ENCODE results near the gene FCRL6.

Gene FCRL6

GRCh38 chr1:159854116-159854692 lies 52.0 kb downstream of the FCRL6 start:
- no peak overlapping the region for H3K9ac ChIP-seq (ENCODE audit: low read length)
- no peaks in the 10 kb centered on the region for H4K20me1 ChIP-seq (ENCODE audit: low read depth, low read length)
- no peaks in the 10 kb centered on the region for H3K27me3 ChIP-seq (ENCODE audit: low read length)
- H3K36me3 ChIP-seq (ENCODE audit: low read length): no peaks in the 10 kb centered on the region
- H3K9me2 ChIP-seq (replicated peaks; ENCODE audit: insufficient read depth, low read length): no peaks in the 10 kb centered on the region
- no peak overlapping the region for H3K4me2 ChIP-seq (ENCODE audit: low read depth, low read length, poor library complexity, severe bottlenecking)
- no peaks in the 10 kb centered on the region for H3K79me2 ChIP-seq (ENCODE audit: insufficient read depth, low read length)
- H2AFZ ChIP-seq (ENCODE audit: low read depth, low read length, severe bottlenecking): no peak overlapping the region
- H3K9me3 ChIP-seq (ENCODE audit: insufficient read depth, low read length): no peaks in the 10 kb centered on the region
- TF ChIP-seq EZH2phosphoT487 (conservative IDR thresholded peaks at IDR 0.05; ENCODE audit: low read length): no peak
- no peak for TF ChIP-seq CTCF (IDR thresholded peaks at IDR 0.05; ENCODE audit: insufficient read depth, low read length, poor library complexity, severe bottlenecking)
- H3F3A ChIP-seq (ENCODE audit: insufficient read depth): no peaks in the 10 kb centered on the region
- H3K4me3 ChIP-seq (ENCODE audit: insufficient read depth, low read length, poor library complexity, severe bottlenecking): no peak overlapping the region
- no peak overlapping the region for H3K27ac ChIP-seq (ENCODE audit: low read depth, low read length)

GRCh38 chr1:159854693-159855192 lies 52.6 kb downstream of the FCRL6 start:
- no peak overlapping the region for H3K4me3 ChIP-seq (ENCODE audit: insufficient read depth, low read length, poor library complexity, severe bottlenecking)
- H3K4me2 ChIP-seq (ENCODE audit: low read depth, low read length, poor library complexity, severe bottlenecking): no peak overlapping the region

GRCh38 chr1:159855709-159856108 lies 53.5 kb downstream of the FCRL6 start:
- H3K27me3 ChIP-seq (ENCODE audit: low read length): no peaks in the 10 kb centered on the region
- no peaks in the 10 kb centered on the region for H3F3A ChIP-seq (ENCODE audit: insufficient read depth)
- no peaks in the 10 kb centered on the region for H4K20me1 ChIP-seq (ENCODE audit: low read depth, low read length)
- no peaks in the 10 kb centered on the region for H3K9me2 ChIP-seq (replicated peaks; ENCODE audit: insufficient read depth, low read length)
- no peak overlapping the region for H3K4me2 ChIP-seq (ENCODE audit: low read depth, low read length, poor library complexity, severe bottlenecking)
- H3K27ac ChIP-seq (ENCODE audit: low read depth, low read length): no peak overlapping the region
- no peaks in the 10 kb centered on the region for H3K79me2 ChIP-seq (ENCODE audit: insufficient read depth, low read length)
- H3K4me3 ChIP-seq (ENCODE audit: insufficient read depth, low read length, poor library complexity, severe bottlenecking): no peak overlapping the region
- no peak overlapping the region for H3K9ac ChIP-seq (ENCODE audit: low read length)
- TF ChIP-seq CTCF (IDR thresholded peaks at IDR 0.05; ENCODE audit: insufficient read depth, low read length, poor library complexity, severe bottlenecking): no peak
- no peak for TF ChIP-seq EZH2phosphoT487 (conservative IDR thresholded peaks at IDR 0.05; ENCODE audit: low read length)
- H2AFZ ChIP-seq (ENCODE audit: low read depth, low read length, severe bottlenecking): no peak overlapping the region
- H3K36me3 ChIP-seq (ENCODE audit: low read length): no peaks in the 10 kb centered on the region
- no peaks in the 10 kb centered on the region for H3K9me3 ChIP-seq (ENCODE audit: insufficient read depth, low read length)

More at GRCh38 chr1:159854693-159855192, 52.6 kb downstream of the FCRL6 start:
- no peaks in the 10 kb centered on the region for H3F3A ChIP-seq (ENCODE audit: insufficient read depth)
- H3K9ac ChIP-seq (ENCODE audit: low read length): no peak overlapping the region
- no peaks in the 10 kb centered on the region for H3K27me3 ChIP-seq (ENCODE audit: low read length)
- no peaks in the 10 kb centered on the region for H3K9me3 ChIP-seq (ENCODE audit: insufficient read depth, low read length)
- H3K9me2 ChIP-seq (replicated peaks; ENCODE audit: insufficient read depth, low read length): no peaks in the 10 kb centered on the region
- H2AFZ ChIP-seq (ENCODE audit: low read depth, low read length, severe bottlenecking): no peak overlapping the region
- no peaks in the 10 kb centered on the region for H3K79me2 ChIP-seq (ENCODE audit: insufficient read depth, low read length)
- no peak for TF ChIP-seq EZH2phosphoT487 (conservative IDR thresholded peaks at IDR 0.05; ENCODE audit: low read length)
- TF ChIP-seq CTCF (IDR thresholded peaks at IDR 0.05; ENCODE audit: insufficient read depth, low read length, poor library complexity, severe bottlenecking): no peak
- H4K20me1 ChIP-seq (ENCODE audit: low read depth, low read length): no peaks in the 10 kb centered on the region
- no peak overlapping the region for H3K27ac ChIP-seq (ENCODE audit: low read depth, low read length)
- no peaks in the 10 kb centered on the region for H3K36me3 ChIP-seq (ENCODE audit: low read length)
